Activated CD4-positive, alpha-beta T cell treated with anti-CD3 and anti-CD28 coated beads for 24 hours (primary cell): Measurements from ENCODE around the gene CNTLN.
"Not testable (repeated sequence)": the region's sequence is repeated elsewhere in the genome, so short reads cannot be mapped to it uniquely, and the experiment has no call there.

Experiments used
- DNase-seq, 2 donors: peaks; one replicate each; pipeline ENCODE4 v3.0.0-alpha.2; 2020; ENCODE audit warnings: low read depth in 2 of 2

The CNTLN gene

GRCh38 chr9:17134396-17135294, at the start of gene CNTLN:
CNTLN (plus strand) TSS chr9:17135040; CDS start chr9:17135066, 26 bp downstream.
- peak; percentile 12 to 62 for DNase-seq

GRCh38 chr9:17088566-17088965, 46.3 kb upstream of the CNTLN start:
- DNase-seq: no peak

GRCh38 chr9:17090041-17090440, 44.8 kb upstream of the CNTLN start:
- DNase-seq: no peak

- DNase-seq: no peak
Observed at GRCh38 chr9:17116400-17116837, 18.4 kb upstream of the CNTLN start.

GRCh38 chr9:17117372-17117771, 17.5 kb upstream of the CNTLN start:
- DNase-seq: no peak

GRCh38 chr9:17120203-17120602, 14.6 kb upstream of the CNTLN start:
- DNase-seq: no peak

- DNase-seq: no peak
Observed at GRCh38 chr9:17121264-17121663, 13.6 kb upstream of the CNTLN start.

- no peak for DNase-seq
Observed at GRCh38 chr9:17130291-17130690, 4.5 kb upstream of the CNTLN start.

- DNase-seq: no peak
Observed at GRCh38 chr9:17130725-17131124, 4.1 kb upstream of the CNTLN start.

- no peak for DNase-seq
Observed at GRCh38 chr9:17131494-17131893, 3.3 kb upstream of the CNTLN start.

GRCh38 chr9:17135295-17136160, 688 bp downstream of the CNTLN start:
- peak in 1 of 2 donors; percentile 2 for DNase-seq

- DNase-seq: no peak
Observed at GRCh38 chr9:17137566-17137965, 2.7 kb downstream of the CNTLN start.

- DNase-seq: no peak
Observed at GRCh38 chr9:17138503-17138902, 3.7 kb downstream of the CNTLN start.

GRCh38 chr9:17140418-17140817, 5.6 kb downstream of the CNTLN start:
- no peak for DNase-seq

- DNase-seq: no peak
Observed at GRCh38 chr9:17148324-17148723, 13.5 kb downstream of the CNTLN start.

GRCh38 chr9:17159469-17159868, 24.6 kb downstream of the CNTLN start:
- DNase-seq: no peak

- DNase-seq: no peak
Observed at GRCh38 chr9:17160327-17160726, 25.5 kb downstream of the CNTLN start.

GRCh38 chr9:17165764-17166163, 30.9 kb downstream of the CNTLN start:
- no peak for DNase-seq

GRCh38 chr9:17166346-17166745, 31.5 kb downstream of the CNTLN start:
- DNase-seq: no peak

GRCh38 chr9:17171309-17172094, 36.7 kb downstream of the CNTLN start:
- no peak for DNase-seq

- not testable (repeated sequence) for DNase-seq
Observed at GRCh38 chr9:17177496-17177895, 42.7 kb downstream of the CNTLN start.
